ENCODE data around the gene PYGM. TPM values are rescaled to one million over a fixed set of nuclear protein-coding genes. Genes with fewer than 3 reads are reported as not detected.

PYGM gene
- total RNA-seq, 2 donors from 2014 or later = 17.8 to 84.7 TPM

DNA sequence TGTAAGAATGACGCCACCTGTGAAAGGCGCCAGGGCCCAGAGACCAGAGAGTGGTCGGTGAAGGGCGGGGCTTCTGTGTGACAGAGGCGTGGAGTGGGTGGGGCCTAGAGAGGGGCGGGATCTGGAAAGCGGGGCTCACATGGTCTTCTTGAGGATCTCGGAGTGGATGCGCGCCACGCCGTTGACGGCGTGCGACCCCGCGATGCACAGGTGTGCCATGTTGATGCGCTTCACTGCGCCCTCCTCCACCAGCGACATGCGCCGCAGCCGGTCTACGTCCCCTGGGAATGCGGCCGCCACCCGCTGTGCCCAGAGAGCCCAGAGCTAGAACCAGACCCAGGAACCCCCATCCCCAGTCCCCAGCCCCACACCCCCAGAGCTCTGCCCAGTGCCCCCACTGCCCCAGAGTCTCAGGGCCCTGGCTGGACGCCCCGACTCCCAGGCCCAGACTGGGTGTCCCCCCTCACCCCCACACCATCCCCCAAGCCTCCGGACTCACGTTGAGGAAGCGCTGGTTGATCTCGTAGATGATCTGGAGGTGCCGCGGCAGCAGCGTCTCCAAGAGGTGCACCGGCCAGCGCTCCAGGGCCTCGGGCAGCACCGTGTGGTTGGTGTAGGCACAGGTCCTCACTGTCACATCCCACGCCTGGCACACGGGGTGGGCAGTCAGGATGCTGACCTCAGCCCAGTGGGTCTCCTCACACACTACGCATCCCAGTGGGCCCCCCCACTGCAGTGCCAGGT, 6.2 kb downstream of the PYGM start:
- H3K4me1 ChIP-seq = peaks cover 0 to 2% of the 10 kb centered on the region in 2 donors
- no peaks in the 10 kb centered on the region for H3K9me3 ChIP-seq
- no peak overlapping the region for H3K4me3 ChIP-seq
- H3K36me3 ChIP-seq = peaks cover 13% of the 10 kb centered on the region
- TF ChIP-seq, protein P1, sequence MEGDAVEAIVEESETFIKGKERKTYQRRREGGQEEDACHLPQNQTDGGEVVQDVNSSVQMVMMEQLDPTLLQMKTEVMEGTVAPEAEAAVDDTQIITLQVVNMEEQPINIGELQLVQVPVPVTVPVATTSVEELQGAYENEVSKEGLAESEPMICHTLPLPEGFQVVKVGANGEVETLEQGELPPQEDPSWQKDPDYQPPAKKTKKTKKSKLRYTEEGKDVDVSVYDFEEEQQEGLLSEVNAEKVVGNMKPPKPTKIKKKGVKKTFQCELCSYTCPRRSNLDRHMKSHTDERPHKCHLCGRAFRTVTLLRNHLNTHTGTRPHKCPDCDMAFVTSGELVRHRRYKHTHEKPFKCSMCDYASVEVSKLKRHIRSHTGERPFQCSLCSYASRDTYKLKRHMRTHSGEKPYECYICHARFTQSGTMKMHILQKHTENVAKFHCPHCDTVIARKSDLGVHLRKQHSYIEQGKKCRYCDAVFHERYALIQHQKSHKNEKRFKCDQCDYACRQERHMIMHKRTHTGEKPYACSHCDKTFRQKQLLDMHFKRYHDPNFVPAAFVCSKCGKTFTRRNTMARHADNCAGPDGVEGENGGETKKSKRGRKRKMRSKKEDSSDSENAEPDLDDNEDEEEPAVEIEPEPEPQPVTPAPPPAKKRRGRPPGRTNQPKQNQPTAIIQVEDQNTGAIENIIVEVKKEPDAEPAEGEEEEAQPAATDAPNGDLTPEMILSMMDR (IDR thresholded peaks at IDR 0.05) = no peak
- no peaks in the 10 kb centered on the region for H3K27me3 ChIP-seq
- DNase-seq (ENCODE audit: low spot score) = no peak
- no peak overlapping the region for H3K27ac ChIP-seq

DNA sequence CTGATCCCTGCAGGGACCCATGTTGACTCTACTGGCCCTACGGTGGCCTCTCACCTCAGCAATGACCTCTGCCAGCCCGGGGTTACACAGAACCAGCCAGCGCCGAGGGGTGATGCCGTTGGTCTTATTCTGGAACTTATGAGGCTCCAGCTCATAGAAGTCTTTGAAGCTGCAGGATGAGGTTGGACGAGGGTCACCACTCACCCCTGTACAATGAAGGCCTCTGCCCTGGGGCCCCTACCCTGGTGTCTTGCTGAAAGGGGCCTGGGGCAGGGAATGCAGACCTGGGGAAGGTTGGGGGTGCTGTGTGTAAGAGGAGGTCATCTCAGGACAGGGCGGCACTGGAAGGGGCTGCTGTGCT, 6.8 kb downstream of the PYGM start:
- Histone ChIP-seq H3K36me3 (peaks cover 13% of the 10 kb centered on the region), H3K9me3 (no peaks in the 10 kb centered on the region), H3K4me1 (no peaks in the 10 kb centered on the region), H3K27ac (no peak overlapping the region), H3K4me3 (no peak overlapping the region), H3K27me3 (no peaks in the 10 kb centered on the region)
- DNase-seq (ENCODE audit: low spot score) = no peak
- TF ChIP-seq, protein P1 (IDR thresholded peaks at IDR 0.05) = no peak

DNA sequence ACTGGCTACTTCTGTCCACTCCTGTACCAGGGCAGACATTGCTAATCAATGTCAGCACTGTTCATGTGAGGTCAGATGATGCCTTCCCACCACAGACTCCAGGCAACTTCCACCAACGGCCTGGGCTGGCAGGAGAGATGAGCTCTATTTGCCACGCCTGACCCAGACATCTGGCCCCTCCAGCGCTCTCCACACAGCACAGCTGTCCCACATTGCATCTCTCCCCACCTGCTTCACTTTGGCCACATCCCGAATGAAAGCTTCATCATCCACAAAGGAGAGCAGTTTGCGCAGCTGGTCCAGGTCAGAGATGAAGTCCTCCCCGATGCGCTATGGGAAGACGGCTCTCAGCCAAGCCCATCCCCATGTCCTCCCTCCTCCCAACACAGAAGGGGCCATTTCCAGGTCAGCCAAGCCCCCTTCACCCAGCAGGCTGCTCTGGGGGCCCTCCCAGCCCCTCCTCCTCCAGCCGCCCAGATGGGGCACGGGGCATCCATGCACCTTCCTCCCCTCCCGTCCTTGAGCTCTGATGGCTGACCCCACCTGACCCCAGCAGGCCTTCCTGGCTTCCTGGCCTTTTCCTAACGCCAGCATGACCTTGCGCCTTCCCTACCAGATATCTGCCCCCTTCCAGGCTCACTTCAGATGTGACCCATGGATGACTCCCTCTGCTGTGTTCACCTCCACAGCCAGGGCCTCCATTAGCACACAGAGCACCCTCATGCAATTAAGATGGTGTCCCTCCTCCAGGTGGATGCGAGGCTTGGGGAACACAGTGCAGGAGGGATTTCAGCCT, 7.4 kb downstream of the PYGM start:
- H3K4me3 ChIP-seq = no peak overlapping the region
- no peak overlapping the region for H3K27ac ChIP-seq
- peaks cover 13% of the 10 kb centered on the region for H3K36me3 ChIP-seq
- no peaks in the 10 kb centered on the region for H3K4me1 ChIP-seq
- H3K9me3 ChIP-seq = no peaks in the 10 kb centered on the region
- H3K27me3 ChIP-seq = no peaks in the 10 kb centered on the region
- TF ChIP-seq, protein P1 (IDR thresholded peaks at IDR 0.05) = no peak
- DNase-seq (ENCODE audit: low spot score) = no peak

DNA sequence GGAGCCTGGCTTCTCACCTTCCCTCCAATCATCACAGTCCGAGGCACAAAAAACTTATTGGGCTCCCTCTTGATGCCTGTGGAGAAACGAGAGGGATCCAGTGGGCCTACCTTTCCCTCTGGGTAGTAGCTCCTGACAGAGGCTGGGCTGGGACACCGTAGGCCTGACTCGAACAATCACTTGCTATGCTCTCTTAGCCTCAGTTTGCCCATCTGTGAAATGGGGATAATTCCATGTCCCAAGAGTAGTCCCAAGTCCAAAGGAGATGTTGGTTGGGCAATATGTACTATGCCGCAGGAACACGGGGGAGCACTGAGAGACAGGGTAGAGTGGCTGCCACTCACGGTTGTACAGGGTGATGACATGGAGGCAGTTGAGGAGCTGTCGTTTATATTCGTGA, 8.2 kb downstream of the PYGM start:
- no peaks in the 10 kb centered on the region for H3K9me3 ChIP-seq
- H3K27ac ChIP-seq = no peak overlapping the region
- TF ChIP-seq, protein P1 (IDR thresholded peaks at IDR 0.05) = no peak
- H3K4me3 ChIP-seq = no peak overlapping the region
- H3K27me3 ChIP-seq = no peaks in the 10 kb centered on the region
- H3K4me1 ChIP-seq = peaks cover 0 to under 1% of the 10 kb centered on the region in 2 donors
- peaks cover 13% of the 10 kb centered on the region for H3K36me3 ChIP-seq
- no peak for DNase-seq (ENCODE audit: low spot score)

DNA sequence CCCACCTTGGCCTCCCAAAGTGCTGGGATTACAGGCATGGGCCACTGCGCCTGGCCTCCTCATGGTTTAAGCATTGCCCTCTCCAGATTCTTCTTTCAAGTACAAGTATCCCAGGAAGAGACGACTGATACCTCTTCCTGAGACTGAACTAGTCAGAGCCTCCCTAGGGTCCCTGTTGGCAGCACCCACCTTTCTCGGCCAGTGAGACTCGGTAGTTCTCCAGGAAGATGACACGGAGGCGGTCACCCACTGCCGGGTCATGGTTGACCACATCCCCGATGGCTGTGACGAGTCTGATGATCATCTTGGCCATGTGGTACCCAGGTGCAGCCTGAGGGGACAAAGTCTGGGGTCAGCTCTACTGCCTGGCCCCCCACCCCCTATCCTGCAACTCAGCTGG, 8.6 kb downstream of the PYGM start:
- TF ChIP-seq, protein P1 (IDR thresholded peaks at IDR 0.05) = no peak
- Histone ChIP-seq H3K27ac (no peak overlapping the region), H3K27me3 (no peaks in the 10 kb centered on the region), H3K9me3 (no peaks in the 10 kb centered on the region), H3K4me1 (peaks cover 0 to 5% of the 10 kb centered on the region in 2 donors), H3K4me3 (no peak overlapping the region), H3K36me3 (peaks cover 13% of the 10 kb centered on the region)
- DNase-seq (ENCODE audit: low spot score) = no peak
